NCI-H748 (cell line): Measurements from ENCODE around the gene HTRA2.
"Not testable (repeated sequence)": the region's sequence is repeated elsewhere in the genome, so short reads cannot be mapped to it uniquely, and the experiment has no call there.

Experiments
- DNase-seq: peaks from one replicate; lab custom pipeline; 2025; ENCODE audit not compliant: unreplicated experiment; lab: John Stamatoyannopoulos, UW

HTRA2 gene

DNA sequence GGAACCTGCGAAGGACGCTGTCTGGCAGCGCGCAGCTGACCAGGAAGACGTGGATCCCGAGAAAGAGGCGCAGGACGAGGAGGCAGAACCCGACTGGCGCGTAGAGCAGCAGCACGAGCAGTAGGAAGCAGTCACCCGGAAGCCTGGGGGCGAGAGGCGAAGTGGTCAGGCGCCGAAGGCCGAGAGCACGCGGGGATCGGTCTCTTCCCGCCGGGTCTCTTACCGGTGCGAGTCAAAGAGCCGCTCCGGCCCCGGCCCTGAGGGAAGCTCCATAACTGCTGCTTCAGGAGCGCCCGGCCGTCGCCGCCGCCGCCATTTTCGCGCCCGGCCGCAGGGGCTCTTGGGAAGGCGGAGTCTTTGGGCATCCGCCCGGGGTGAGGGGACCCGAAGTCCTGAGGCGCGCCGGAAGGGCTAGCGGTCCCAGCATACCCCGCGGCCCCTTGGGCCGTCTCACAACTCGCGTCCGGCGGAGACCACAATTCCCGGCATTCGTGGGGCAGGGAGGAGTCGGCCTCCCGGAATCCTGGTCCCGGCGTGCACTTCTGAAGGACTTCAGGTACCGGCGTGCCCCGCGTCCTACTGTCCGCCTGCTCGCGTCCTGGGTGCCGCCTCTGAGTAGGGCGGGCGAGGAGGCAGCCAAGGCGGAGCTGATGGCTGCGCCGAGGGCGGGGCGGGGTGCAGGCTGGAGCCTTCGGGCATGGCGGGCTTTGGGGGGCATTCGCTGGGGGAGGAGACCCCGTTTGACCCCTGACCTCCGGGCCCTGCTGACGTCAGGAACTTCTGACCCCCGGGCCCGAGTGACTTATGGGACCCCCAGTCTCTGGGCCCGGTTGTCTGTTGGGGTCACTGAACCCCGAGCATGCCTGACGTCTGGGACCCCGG, at the start of gene HTRA2, which contains the start of gene AUP1:
Gene HTRA2, plus strand, starts transcription at position 577 of the 882 bp plus-strand sequence. Its CDS starts 74 bp downstream, at position 651.
Gene AUP1, minus strand, starts transcription at position 350 of the 882 bp plus-strand sequence. Its CDS starts 77 bp downstream, at position 273.
- DNase-seq = peak; percentile 98

- no peak for DNase-seq
These were observed 48.3 kb upstream of the HTRA2 start for GRCh38 chr2:74481431-74481830.

DNA sequence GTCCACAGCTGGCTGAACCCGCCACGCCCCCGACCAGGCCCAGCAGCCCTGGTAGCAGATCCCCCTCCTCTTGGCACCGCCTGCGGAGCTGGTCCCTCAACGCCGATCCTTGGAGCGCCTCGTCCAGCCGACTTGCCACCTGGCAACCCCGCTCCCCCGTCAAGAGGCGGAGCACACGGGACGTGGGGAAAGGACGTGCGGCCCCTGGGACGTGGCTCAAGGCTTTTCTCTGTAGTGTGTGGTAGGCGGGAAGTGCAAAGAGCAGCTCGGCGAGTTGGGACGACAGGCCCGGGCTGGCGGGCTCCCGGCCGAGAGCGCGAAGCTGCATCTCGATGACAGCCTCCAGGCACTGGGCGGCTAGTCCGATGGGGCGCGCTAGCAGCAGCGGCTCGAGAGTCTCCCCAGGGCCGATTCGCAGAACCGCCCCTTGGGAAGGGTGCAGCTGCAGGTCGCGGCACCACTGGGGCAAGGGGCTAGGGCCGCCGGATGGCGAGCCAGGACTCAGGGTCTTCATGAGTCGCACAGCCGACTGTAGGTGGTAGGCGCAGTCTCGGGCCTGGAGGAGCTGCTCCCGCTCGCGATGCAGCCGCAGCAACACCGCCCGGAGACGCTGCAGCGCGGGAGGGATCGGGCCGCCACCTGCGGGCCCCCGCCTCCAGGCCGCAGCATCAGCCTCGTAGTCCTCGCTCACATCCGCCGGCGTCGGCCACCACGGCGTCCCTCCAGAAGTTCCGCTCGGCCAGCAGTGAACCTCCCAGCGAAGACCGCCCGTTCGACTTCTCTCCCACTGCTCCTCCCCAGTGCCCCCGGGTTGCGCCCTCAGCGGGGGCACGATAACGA, 47.6 kb upstream of the HTRA2 start:
- DNase-seq = peak; percentile 71

- peak; percentile 94 for DNase-seq
These were observed 46.7 kb upstream of the HTRA2 start, which contains the start of the genes CCDC142 and TTC31 for GRCh38 chr2:74482801-74483674. CCDC142 (minus strand) TSS chr2:74482998; CDS start chr2:74482837, 161 bp downstream. TTC31 (plus strand) TSS chr2:74483081; CDS start chr2:74483096, 15 bp downstream.

GRCh38 chr2:74483675-74484164, 46.0 kb upstream of the HTRA2 start:
- not testable (repeated sequence) for DNase-seq

GRCh38 chr2:74486141-74486540, 43.6 kb upstream of the HTRA2 start:
- DNase-seq = no peak

DNA sequence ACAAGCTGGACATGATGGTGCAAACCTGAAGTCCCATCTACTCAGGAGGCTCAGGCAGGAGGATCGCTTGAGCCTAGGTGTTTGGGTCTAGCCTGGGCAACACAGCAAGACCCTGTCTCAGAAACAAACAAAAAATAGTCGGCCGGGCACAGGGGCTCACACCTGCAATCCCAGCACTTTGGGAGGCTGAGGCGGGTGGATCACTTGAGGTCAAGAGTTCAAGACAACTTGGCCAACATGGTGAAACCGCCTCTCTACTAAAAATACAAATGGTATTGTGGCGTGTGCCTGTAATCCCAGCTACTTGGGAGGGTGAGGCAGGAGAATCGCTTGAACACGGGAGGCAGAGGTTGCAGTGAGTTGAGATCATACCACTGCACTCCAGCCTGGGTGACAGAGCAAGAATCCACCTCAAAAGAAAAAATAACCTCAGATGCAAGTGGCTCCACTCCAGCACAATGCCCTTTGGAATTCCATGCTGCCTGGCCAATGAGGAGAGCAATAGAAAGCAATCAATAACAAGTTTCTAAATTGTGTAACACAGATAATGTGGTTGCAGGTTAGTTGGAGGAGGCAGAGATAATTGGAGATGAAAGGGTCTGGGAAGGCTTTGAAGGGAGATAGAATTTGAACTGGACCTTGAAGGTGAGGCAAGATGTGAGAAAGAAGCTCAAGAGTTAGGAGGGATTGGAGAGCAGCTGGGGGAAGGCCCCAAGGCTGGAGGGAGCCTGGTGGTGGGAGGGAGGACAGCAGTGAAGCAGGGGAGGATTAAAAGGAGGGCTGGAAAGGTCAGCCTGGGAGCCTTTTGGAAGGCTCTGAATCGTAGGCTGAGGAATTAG, 40.9 kb upstream of the HTRA2 start:
- DNase-seq = no peak

GRCh38 chr2:74489906-74490305, 39.8 kb upstream of the HTRA2 start:
- DNase-seq = no peak

GRCh38 chr2:74491648-74492544, 37.8 kb upstream of the HTRA2 start:
- no peak for DNase-seq

- no peak for DNase-seq
These were observed 36.2 kb upstream of the HTRA2 start for GRCh38 chr2:74493546-74493945.

- DNase-seq = no peak
These were observed 34.3 kb upstream of the HTRA2 start for GRCh38 chr2:74495440-74495839.

GRCh38 chr2:74496997-74497776, 32.5 kb upstream of the HTRA2 start:
- no peak for DNase-seq

- DNase-seq = peak; percentile 53
These were observed 31.8 kb upstream of the HTRA2 start for GRCh38 chr2:74497777-74498499.

- no peak for DNase-seq
These were observed 31.1 kb upstream of the HTRA2 start for GRCh38 chr2:74498500-74499266.

DNA sequence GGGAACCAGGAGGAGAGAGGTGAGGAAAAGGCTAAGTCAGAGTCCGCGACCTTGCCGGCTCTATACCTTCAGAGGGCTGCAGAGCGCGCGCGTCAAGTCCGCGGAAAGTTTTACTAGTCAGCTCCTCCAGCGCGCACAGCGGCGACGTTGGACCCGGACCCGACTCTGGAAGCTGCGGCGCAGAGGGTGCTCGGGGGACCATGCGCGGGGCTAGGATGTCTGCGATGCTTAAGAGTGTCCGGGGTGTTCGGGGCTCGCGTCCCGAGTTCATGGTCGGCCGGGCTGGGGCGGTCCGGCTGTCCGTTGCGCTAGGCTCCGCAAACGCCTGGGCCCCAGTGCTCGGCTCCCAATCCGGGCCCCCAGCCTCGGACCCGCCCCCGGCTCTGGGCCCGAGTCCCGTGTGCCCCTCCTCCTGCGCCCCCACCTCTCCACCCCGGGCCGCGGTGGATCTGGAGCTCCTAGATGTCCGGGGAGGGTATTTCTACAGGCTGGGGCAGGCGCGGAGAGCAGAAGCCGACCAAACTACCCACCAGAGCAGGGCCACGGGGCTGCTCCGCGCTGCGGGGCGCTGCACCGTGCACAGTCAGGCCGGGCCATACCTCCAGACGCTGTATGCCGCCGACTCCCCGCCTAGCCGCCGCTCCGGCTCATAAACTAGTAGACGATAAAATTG, 30.3 kb upstream of the HTRA2 start, which contains the start of gene LBX2:
Gene LBX2, minus strand, starts transcription at position 337 of the 673 bp plus-strand sequence. Its CDS starts 66 bp downstream, at position 271.
- no peak for DNase-seq
